ENCODE measurements around the gene PRKCD. TPM values are rescaled to one million over a fixed set of nuclear protein-coding genes. Genes with fewer than 3 reads are reported as not detected.
A peak's percentile ranks its signal among the peaks of the same experiment; 100 is the strongest.

PRKCD gene
- total and polyA plus RNA-seq, 2 donors (not counting 1 experiment from before 2014, with no cell fraction given) = 46.7 to 68.8 TPM

GRCh38 chr3:53167418-53168174 is 6.6 kb downstream of the PRKCD start:
- POLR2A ChIA-PET = interaction anchor here (0.6 to 1.4 kb wide), 2 partner anchors 10 to 13 kb away, joined by 4 to 17 read pairs; no protein-coding TSS in a partner anchor
- H4K20me1 ChIP-seq (ENCODE audit: control insufficient read depth, insufficient read depth, low read length, poor library complexity, severe bottlenecking) = peaks cover 100% of the 10 kb centered on the region
- H3K9me3 ChIP-seq (ENCODE audit: control extremely low read depth in 1 of 3, control insufficient read depth in 2 of 3, insufficient read depth in 1 of 3, low read length in 2 of 3) = no peaks in the 10 kb centered on the region
- H3K27me3 ChIP-seq (replicated peaks in 1 of 4; ENCODE audit: control extremely low read depth in 1 of 4, control insufficient read depth in 3 of 4, insufficient read depth in 4 of 4, low read length in 3 of 4) = no peaks in the 10 kb centered on the region
- H3K4me1 Mint-ChIP-seq = peaks cover 95% of the 10 kb centered on the region
- peak overlapping the region in 1 of 5 experiments; percentile 1 for H3K4me3 ChIP-seq (ENCODE audit: control extremely low read depth in 1 of 5, extremely low read depth in 1 of 5, insufficient read depth in 1 of 5, low read depth in 2 of 5, low read length in 4 of 5)
- peak overlapping the region; percentile 46 for H3K4me3 Mint-ChIP-seq
- peaks cover 90 to 100% of the 10 kb centered on the region in 2 donors for H3K4me1 ChIP-seq (ENCODE audit: control insufficient read depth in 2 of 2, insufficient read depth in 2 of 2, low read length in 2 of 2)
- no peaks in the 10 kb centered on the region for H3K9me3 Mint-ChIP-seq (ENCODE audit: insufficient read depth)
- no peaks in the 10 kb centered on the region for H3K27me3 Mint-ChIP-seq
- DNase-seq (peak; percentile 54), ATAC-seq (ENCODE audit: low read depth) (no peak)
- TF ChIP-seq EZH2 (IDR thresholded peaks at IDR 0.05; ENCODE audit: borderline replicate concordance, insufficient read depth, low read depth, low read length, poor library complexity, severe bottlenecking) (no peak), CTCF (IDR thresholded peaks at IDR 0.05) (no peak)
- CTCF ChIA-PET = interaction anchor here (1.3 kb wide), 1 partner anchor 28 kb away, joined by 7 read pairs; no protein-coding TSS in a partner anchor
- intact Hi-C loops (cut with micrococcal nuclease) = loop anchor here (10.0 kb wide), 1 partner anchor 633 kb away; the partner anchor contains the start of genes NT5DC2 and UQCC5
- H3K27ac ChIP-seq (ENCODE audit: low read length in 2 of 2) = peak overlapping the region; percentile 46 to 59
- peak overlapping the region; percentile 39 for H3K9ac ChIP-seq (ENCODE audit: low read length)
- 33% methylated on average over 3 of the region's 7 CpGs for WGBS (ENCODE audit: insufficient coverage)
- H3K79me2 ChIP-seq (ENCODE audit: control insufficient read depth, insufficient read depth, low read length) = peaks cover 100% of the 10 kb centered on the region
- peak overlapping the region; percentile 78 for H3K4me2 ChIP-seq (replicated peaks; ENCODE audit: low read depth, low read length, poor library complexity, severe bottlenecking)
- H2AFZ ChIP-seq (ENCODE audit: insufficient read depth, low read depth, low read length, poor library complexity, severe bottlenecking) = no peak overlapping the region
- H3K36me3 ChIP-seq (replicated peaks in 1 of 2; ENCODE audit: control extremely low read depth in 1 of 2, control insufficient read depth in 1 of 2, extremely low read depth in 1 of 2, insufficient read depth in 2 of 2, low read length in 1 of 2) = peaks cover 0 to 39% of the 10 kb centered on the region in 2 experiments
- H3K27ac Mint-ChIP-seq = peak overlapping the region; percentile 26
